ENCODE measurements around the gene MICAL3. TPM values are rescaled to one million over a fixed set of nuclear protein-coding genes. Genes with fewer than 3 reads are reported as not detected.

Gene MICAL3
- total RNA-seq, 1 donor from 2014 or later = 63.5 TPM

DNA sequence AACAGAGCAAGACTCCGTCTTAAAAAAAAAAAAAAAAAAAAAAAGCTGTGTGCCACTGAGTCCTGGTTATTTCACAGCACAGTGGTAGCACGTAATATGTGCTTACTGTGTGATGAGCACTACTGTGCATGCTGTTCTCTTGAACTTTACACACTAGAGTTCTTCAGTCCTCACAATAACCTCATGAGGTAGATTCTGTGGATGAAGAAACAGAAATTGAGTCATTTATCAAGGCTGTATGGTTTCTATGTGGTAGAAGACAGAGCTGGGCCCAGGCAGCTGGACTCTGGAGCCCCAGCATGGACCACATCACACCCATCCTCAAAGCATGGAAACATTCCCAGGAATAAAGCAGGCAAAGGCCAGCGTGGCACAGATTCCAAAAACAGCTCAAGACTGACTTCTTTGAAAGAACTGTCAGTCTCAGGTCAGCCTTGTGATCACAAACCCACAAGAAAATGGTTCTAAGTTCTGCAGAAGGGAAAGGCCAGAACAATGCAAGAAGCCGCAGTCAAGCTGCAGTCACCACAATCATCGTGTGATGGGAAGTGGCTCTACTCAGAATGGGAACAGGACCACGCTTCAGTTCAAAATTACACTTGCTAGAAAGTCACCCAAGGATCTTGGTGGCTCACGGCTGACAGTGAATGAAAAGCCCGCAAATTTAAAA is 49.5 kb downstream of the MICAL3 start:
- no peak for DNase-seq (ENCODE audit: extremely low read depth, low read depth, low spot score)

DNA sequence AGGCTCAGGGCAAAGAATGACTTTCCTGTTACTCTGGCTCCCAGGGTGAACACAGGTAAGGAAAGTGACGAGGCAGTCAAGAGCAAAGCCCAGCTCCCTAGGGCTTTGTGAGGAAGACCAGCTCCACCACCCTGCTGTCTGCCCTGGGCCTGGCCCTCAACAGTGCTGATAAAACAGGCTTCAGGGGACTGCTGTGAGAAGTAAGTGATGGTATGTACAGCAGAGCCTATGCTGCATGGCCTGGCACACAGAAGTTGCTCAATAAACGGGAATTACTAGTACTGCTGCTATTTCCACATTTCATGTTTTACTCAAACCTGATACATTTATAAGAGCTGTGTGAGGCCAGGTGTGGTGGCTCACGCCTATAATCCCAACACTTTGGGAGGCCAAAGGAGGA is 50.3 kb downstream of the MICAL3 start:
- no peak for DNase-seq (ENCODE audit: extremely low read depth, low read depth, low spot score)

GRCh38 chr22:17973217-17973616 is 51.1 kb downstream of the MICAL3 start:
- DNase-seq (ENCODE audit: extremely low read depth, low read depth, low spot score) = no peak

DNA sequence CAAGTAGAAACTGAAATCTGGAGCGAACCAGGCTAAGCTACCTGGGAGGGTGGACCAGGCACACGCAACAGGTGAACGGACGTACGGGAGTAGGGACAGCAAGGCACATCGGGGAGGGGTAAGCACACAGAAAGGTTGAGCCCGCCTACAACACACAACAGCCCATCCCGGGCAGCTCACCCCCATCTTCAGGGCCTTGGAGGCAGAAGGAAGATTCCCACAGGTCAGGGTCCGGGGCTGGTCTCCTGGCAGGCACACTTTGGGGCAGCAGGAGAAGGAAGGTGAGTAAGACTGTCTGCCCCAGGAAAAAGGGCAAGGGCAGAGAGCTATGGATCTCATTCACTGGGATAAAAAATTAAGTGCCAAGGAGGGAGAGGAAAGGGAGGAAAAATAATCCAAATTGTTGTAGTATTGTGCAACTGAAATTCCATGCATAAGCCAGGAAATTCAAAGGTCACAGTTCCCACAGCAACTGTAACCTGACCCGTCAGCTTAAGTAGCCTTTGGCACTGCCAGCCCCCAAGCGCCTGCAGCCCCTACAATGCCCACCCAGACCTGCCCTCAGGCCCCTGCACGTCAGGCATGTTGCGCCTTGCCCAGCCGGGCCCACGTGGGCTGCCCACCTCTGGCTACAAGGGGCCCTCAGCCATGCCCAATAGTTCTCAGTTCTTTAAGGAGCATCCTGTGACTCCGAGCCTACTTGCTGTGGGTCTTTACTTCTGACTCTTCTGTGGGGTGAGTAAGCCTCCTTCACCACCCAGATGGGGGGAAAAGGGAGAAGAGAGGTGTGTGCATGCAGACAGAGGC is 51.8 kb downstream of the MICAL3 start:
- peak; percentile 48 for DNase-seq (ENCODE audit: extremely low read depth, low read depth, low spot score)

DNA sequence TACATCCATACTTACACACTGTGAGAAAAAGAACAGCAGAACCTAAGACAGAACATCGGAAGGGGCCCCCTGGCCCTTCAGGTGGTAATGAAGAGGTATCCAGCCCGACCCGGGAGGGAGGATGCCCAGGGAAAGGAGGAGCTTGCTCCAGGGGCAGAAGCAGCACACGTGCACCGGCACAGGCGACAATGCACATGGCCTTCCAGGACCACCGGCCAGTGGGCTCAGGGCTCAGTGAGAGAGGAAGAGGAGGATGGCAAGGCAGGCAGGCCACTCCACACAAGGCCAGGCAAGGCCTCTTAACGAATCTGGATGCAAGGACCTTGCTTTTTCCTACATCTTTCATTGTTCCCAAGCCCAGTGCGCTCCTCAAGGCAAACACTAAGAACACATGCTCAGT is 52.6 kb downstream of the MICAL3 start:
- DNase-seq (ENCODE audit: extremely low read depth, low read depth, low spot score) = no peak

DNA sequence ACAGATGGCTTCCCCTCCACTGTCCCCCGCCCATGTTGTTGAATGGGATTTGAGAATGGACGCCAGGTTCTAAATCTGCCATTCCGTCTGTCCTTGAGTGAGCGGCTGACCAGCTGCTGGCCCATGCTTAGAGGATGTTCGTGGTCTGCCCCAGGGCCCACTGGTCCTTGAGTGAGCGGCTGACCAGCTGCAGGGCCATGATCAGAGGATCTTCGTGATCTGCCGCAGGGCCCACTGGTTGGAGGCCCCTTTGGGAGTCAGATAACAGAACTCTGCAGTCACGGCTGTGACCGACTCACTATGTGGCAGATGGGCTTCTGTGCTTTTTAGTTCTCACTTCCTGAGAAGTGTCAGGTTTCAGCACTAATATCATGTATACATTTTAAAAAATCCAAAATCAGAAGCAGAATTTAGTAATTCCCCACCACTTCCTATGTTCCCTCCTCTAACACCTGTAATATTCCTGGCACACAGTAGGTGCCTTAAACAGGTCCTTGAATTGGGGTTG is 54.1 kb downstream of the MICAL3 start:
- no peak for DNase-seq (ENCODE audit: extremely low read depth, low read depth, low spot score)

- peak; percentile 29 for DNase-seq (ENCODE audit: extremely low read depth, low read depth, low spot score)
These were observed 54.7 kb downstream of the MICAL3 start for GRCh38 chr22:17969701-17970113.

DNA sequence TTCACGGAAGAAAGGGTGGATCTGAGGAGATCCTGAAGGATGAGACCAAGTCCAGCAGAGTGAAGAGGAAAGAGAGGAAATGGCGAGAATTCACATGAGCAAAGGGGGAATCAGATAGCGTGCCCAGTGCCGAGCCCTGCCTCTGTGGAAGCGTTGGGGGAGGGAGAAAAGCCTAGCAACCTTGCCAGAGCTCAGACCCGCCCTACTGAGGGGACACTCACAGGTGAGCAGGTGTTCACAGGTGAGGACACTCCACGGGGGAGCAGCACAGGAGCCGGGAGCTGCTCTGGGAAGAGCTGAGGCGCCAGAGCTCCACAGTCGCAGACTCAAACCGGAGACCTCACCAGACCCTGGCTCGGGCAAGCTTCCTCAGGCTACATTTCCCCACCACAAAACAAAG is 56.2 kb downstream of the MICAL3 start:
- no peak for DNase-seq (ENCODE audit: extremely low read depth, low read depth, low spot score)

DNA sequence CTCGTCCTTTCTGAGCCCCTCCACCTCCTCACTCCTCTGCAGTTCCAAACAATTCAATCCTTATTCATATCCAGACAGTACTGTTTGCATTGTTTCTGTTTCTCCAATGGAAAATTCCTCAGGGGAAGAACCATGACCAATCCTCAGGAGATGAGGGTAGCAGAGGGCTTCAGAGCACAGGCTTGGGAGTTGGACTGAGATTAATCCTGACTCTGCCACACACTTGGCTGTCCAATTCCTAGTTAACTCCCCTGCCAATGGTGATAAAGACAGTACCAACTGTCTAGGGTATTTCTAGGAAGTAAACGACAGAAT is 58.0 kb downstream of the MICAL3 start:
- DNase-seq (ENCODE audit: extremely low read depth, low read depth, low spot score) = no peak

DNA sequence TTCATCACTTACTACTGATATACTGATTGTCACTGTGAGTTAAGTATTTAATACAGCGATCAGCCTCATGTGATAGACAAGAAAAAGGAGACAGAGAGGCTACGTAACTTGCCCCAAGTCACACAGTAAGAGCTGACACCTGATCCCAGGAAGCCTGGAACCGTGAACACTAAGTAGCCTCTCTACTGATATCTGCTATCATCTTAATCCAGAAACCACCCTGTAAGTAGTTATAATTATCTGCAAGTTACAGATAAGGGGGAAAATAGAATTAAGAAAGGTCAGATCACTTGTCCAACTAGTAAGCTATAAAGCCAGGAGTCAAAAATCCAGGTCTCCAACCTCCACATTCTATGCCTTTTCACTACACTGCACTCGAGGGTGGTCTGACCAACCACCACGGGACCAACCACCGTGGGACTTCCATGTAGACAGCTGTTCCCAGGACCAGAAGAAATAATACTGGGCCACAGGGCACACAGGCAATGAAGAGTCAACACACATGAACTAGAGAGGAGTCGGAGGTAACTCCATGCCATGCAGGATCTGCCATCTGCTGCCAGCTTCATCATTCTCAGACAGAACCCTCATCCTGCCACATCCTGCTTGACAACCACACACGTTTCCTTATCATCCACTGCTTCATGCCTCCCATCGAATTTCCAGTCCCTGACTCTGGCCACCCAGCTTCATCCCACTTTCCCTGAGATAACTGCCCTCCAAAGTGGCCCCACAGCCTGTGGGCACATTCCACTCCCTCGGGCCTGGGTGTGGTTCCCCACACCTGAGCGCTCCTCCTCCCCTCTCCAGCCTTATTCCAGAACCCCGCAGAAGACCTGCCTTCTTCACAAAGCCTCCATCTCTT is 58.6 kb downstream of the MICAL3 start:
- DNase-seq (ENCODE audit: extremely low read depth, low read depth, low spot score) = no peak

DNA sequence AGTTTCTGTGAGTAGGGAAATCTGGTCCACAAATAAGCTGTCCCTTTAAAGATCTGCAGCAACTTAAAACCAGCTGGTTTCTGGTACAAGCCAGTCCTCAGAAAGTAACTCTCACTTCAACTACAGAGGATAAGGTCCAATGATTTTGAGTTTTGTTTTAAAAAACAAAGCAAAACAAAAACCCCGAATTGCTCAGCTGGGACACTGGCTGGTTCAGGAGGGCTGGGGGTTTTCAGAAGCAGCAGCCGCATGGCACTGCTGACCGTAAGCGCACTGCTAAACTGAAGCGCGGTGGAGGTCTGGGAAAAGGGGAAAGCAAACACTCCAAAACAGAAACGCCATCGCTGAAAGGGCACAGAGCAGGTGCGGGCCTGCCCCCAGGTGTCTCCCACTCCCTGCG is 59.7 kb downstream of the MICAL3 start:
- DNase-seq (ENCODE audit: extremely low read depth, low read depth, low spot score) = no peak

DNA sequence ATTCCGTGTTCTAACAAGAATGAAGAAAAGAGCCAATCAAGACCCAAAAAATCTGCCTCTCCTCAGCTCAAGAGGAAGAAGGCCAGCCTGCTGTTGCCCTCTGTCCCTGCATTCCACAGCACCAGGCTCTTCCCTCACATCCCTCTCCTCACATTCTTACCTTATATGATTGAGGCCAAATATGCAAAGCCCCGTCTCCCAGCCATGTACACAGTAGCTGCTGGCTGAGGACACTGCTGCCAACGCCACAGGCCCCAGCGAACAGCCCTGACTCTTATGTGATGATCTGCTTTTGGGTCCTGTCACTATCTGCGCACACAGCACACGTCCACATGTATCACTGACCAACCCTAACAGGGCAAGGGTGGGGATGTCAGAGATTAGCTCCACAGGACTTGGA is 60.2 kb downstream of the MICAL3 start:
- DNase-seq (ENCODE audit: extremely low read depth, low read depth, low spot score) = no peak

DNA sequence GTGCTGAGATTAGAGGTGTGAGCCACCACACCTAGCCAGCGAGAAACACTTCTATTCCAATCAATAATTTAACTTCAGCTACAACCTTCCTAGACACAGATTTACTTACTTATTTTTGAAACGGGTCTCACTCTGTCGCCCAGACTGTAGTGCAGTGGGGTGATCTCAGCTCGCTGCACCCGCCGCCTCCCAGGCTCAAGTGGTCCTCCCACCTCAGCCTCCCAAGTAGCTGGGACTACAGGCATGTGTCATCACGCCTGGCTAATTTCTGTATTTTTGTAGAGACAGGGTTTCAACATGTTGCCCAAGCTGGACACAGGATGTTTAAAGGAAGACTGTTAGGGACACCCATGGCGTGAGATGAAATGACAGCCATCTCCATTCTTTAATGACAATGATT is 61.3 kb downstream of the MICAL3 start:
- no peak for DNase-seq (ENCODE audit: extremely low read depth, low read depth, low spot score)

GRCh38 chr22:17962168-17962567 is 62.2 kb downstream of the MICAL3 start:
- no peak for DNase-seq (ENCODE audit: extremely low read depth, low read depth, low spot score)

GRCh38 chr22:17961446-17961729 is 63.0 kb downstream of the MICAL3 start:
- no peak for DNase-seq (ENCODE audit: extremely low read depth, low read depth, low spot score)

GRCh38 chr22:17960695-17961445 is 63.5 kb downstream of the MICAL3 start:
- DNase-seq (ENCODE audit: extremely low read depth, low read depth, low spot score) = no peak

- no peak for DNase-seq (ENCODE audit: extremely low read depth, low read depth, low spot score)
These were observed 64.3 kb downstream of the MICAL3 start for GRCh38 chr22:17960011-17960410.

DNA sequence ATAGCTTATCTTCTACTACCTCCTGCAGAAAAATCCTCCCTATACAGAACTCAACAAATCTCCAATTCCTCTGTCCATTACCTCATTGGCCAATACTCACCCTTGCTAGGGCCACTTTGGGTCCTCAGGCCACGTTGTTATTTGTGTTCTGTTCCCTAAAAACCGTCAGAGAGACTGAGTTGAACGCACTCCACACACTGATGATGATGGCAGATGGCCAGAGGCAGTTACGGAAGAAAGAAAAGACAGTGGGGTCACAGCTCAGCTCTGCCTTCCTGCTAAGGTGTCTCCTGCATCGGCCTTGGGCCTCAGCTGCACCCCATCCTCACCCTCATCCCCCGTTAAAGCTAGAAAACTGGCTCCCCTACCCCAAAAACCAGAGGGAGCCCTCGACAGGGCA is 66.2 kb downstream of the MICAL3 start:
- DNase-seq (ENCODE audit: extremely low read depth, low read depth, low spot score) = no peak

DNA sequence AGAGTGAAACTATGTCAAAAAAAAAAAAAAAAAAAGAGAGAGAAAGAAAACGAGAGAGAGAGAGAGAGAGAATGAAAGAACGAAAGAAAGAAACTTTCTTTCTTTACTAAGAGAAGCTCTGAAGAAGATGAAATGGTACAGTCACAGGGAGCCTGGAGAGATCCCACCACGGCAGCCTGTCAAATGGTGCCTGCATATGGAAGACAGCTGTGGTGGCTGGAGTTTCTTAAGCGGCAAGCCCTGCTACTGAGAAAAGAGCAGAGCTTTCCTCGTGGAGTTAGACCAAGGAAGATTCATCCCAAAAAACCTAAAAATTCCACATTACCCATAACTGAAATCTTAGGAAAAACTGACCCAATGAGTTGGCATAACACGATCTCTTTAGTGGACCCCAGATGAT is 66.7 kb downstream of the MICAL3 start:
- DNase-seq (ENCODE audit: extremely low read depth, low read depth, low spot score) = no peak

DNA sequence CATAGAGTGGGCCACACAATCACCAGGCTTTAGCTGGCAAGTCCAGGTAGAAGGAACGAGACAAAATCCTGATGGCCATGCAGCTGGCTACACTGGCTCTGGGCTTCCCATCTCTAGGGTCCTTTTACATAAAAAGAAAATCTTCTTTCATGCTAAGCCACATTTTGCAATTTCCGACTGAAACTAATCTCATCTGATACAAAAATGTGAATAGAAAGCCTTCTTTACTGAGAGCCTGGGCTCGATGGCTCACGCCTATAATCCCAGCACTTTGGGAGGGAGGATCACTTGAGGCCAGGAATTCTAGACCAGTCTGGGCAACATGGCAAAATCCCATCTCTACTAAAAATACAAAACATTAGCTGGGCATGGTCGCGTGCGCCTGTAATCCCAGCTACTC is 67.2 kb downstream of the MICAL3 start:
- DNase-seq (ENCODE audit: extremely low read depth, low read depth, low spot score) = no peak

- no peak for DNase-seq (ENCODE audit: extremely low read depth, low read depth, low spot score)
These were observed 67.7 kb downstream of the MICAL3 start for GRCh38 chr22:17956630-17957029.

All from glomerular endothelial cell (primary cell).